PC-3 (cell line): ENCODE results near the gene IL31RA. TPM values are rescaled to one million over a fixed set of nuclear protein-coding genes. Genes with fewer than 3 reads are reported as not detected.
A peak's percentile ranks its signal among the peaks of the same experiment; 100 is the strongest.

Experiments
- ATAC-seq: fragments of 200-7000 bp; cut with Tn5 transposase; 2 replicates; pipeline ENCODE4 v1.9.1; 2020; ENCODE audit warnings: mild to moderate bottlenecking, moderate library complexity
- BruUV-seq: library from RNA; stranded (reverse); fragments of 400-500 nt; replicated peaks from 2 replicates; lab custom pipeline; 2021; lab: Mats Ljungman, UMichigan
- CTCF ChIA-PET: fragments of 300-600 bp; sonication (Branson Sonifier 250); formaldehyde crosslinking; loops from one replicate; lab custom pipeline; 2022; ENCODE audit warnings: antibody characterized with exemption; lab: Charles Lee
- POLR2A ChIA-PET: fragments of 300-600 bp; sonication (Branson Sonifier 250); formaldehyde crosslinking; loops from one replicate; lab custom pipeline; 2022; ENCODE audit warnings: antibody characterized with exemption; ENCODE audit not compliant: unreplicated experiment; lab: Charles Lee
- DNase-seq: peaks from one replicate; pipeline ENCODE4 v3.0.0-alpha.2; 2015
- H2AFZ ChIP-seq: fragments of 300-600 bp; sonication (generic); 2 replicates; pipeline ENCODE4 v1.6.0; 2016; ENCODE audit warnings: antibody characterized with exemption, low read length
- H3F3A ChIP-seq: fragments of 300-600 bp; sonication (generic); one replicate; pipeline ENCODE4 v1.6.0; 2017; ENCODE audit warnings: antibody characterized with exemption, low read length, control low read depth, mild to moderate bottlenecking; ENCODE audit not compliant: unreplicated experiment
- H3K27ac ChIP-seq: fragments of 300-600 bp; sonication (generic); 2 replicates; pipeline ENCODE4 v1.5.1; 2016; ENCODE audit warnings: mild to moderate bottlenecking, low read length
- H3K27me3 ChIP-seq: fragments of 300-600 bp; sonication (generic); 2 replicates; pipeline ENCODE4 v1.6.1; 2016; ENCODE audit warnings: low read length, mixed read lengths
- H3K36me3 ChIP-seq: fragments of 300-600 bp; sonication (generic); 2 replicates; pipeline ENCODE4 v1.6.1; 2016; ENCODE audit warnings: low read depth, mixed run types, low read length, mixed read lengths
- H3K4me1 ChIP-seq: fragments of 300-600 bp; sonication (generic); 2 replicates; pipeline ENCODE4 v1.5.1; 2016; ENCODE audit warnings: low read length; ENCODE audit not compliant: insufficient read depth
- H3K4me2 ChIP-seq: fragments of 300-600 bp; sonication (generic); 2 replicates; pipeline ENCODE4 v1.6.0; 2016; ENCODE audit warnings: low read length
- H3K4me3 ChIP-seq: fragments of 300-600 bp; sonication (generic); 2 replicates; pipeline ENCODE4 v1.5.1; 2016; ENCODE audit warnings: mild to moderate bottlenecking, low read length, mixed read lengths
- H3K79me2 ChIP-seq: fragments of 300-600 bp; sonication (generic); 2 replicates; pipeline ENCODE4 v1.6.1; 2017; ENCODE audit warnings: low read length, mixed read lengths
- H3K9ac ChIP-seq: fragments of 300-600 bp; sonication (generic); 2 replicates; pipeline ENCODE4 v1.6.0; 2016; ENCODE audit warnings: mild to moderate bottlenecking, low read length
- H3K9me2 ChIP-seq: fragments of 300-600 bp; sonication (generic); replicated peaks from 2 replicates; pipeline ENCODE4 v1.6.1; 2016; ENCODE audit warnings: mixed run types, low read length, mixed read lengths
- H3K9me3 ChIP-seq: fragments of 300-600 bp; sonication (generic); 2 replicates; pipeline ENCODE4 v1.6.1; 2016; ENCODE audit warnings: low read length, mixed read lengths
- H4K20me1 ChIP-seq: fragments of 300-600 bp; sonication (generic); 2 replicates; pipeline ENCODE4 v1.6.1; 2016; ENCODE audit warnings: low read length, mixed read lengths
- CTCF ChIP-seq: fragments of 300-600 bp; sonication (generic); conservative IDR thresholded peaks from 2 replicates; pipeline ENCODE4 v1.5.1; 2017; ENCODE audit warnings: antibody characterized with exemption, low read depth, mild to moderate bottlenecking, low read length
- EZH2 ChIP-seq: fragments of 300-600 bp; sonication (generic); IDR thresholded peaks from one replicate; pipeline ENCODE4 v1.6.1; 2017; ENCODE audit warnings: antibody characterized with exemption, mild to moderate bottlenecking, low read length; ENCODE audit not compliant: unreplicated experiment
- EZH2phosphoT487 ChIP-seq: fragments of 300-600 bp; sonication (generic); IDR thresholded peaks from 2 replicates; pipeline ENCODE4 v1.6.1; 2018; ENCODE audit warnings: mild to moderate bottlenecking, antibody characterized with exemption, low read length, borderline replicate concordance
- intact Hi-C: fragments of 100-400 bp; cut with micrococcal nuclease; formaldehyde crosslinking; loops from 2 replicates; pipeline ENCODE4 v1.9.0; 2023
- total RNA-seq: library from RNA; depleted of rRNA; stranded (reverse); fragments of >200 nt; gene quantifications from 2 replicates; pipeline ENCODE4 v1.2.3, GENCODE V29; 2014

IL31RA gene
- total RNA-seq, 1 experiment from 2014 or later = 1.6 TPM

GRCh38 chr5:55853041-55853670, 2.0 kb downstream of the IL31RA start:
- H3F3A ChIP-seq = no peaks in the 10 kb centered on the region
- H3K27me3 ChIP-seq = no peaks in the 10 kb centered on the region
- H3K9me3 ChIP-seq = no peaks in the 10 kb centered on the region
- no peak overlapping the region for H3K9ac ChIP-seq
- no peaks in the 10 kb centered on the region for H3K36me3 ChIP-seq
- DNase-seq (no peak), ATAC-seq (no peak)
- no TSS peak for BruUV-seq
- H3K4me2 ChIP-seq = no peak overlapping the region; the same call in 1 of the 2 replicates
- no peaks in the 10 kb centered on the region for H3K79me2 ChIP-seq
- H3K27ac ChIP-seq = no peak overlapping the region
- peaks cover 12% of the 10 kb centered on the region; the same call in 1 of the 2 replicates for H3K4me1 ChIP-seq
- ChIA-PET CTCF (no interaction called here), POLR2A (no interaction called here)
- intact Hi-C loops = loop anchor here (10.0 kb wide), 1 partner anchor 98 kb away; no protein-coding TSS in a partner anchor
- no peak for TF ChIP-seq EZH2
- TF ChIP-seq EZH2phosphoT487 = no peak
- TF ChIP-seq CTCF = no peak
- H4K20me1 ChIP-seq = no peaks in the 10 kb centered on the region
- no peak overlapping the region for H2AFZ ChIP-seq
- no peaks in the 10 kb centered on the region for H3K9me2 ChIP-seq
- H3K4me3 ChIP-seq = no peak overlapping the region

GRCh38 chr5:55853818-55854217, 2.7 kb downstream of the IL31RA start:
- Histone ChIP-seq H3K27ac (no peak overlapping the region), H3K27me3 (no peaks in the 10 kb centered on the region), H3K9me3 (no peaks in the 10 kb centered on the region), H4K20me1 (no peaks in the 10 kb centered on the region), H3K4me2 (peak overlapping the region; percentile 37; the same call in 1 of the 2 replicates), H3K79me2 (no peaks in the 10 kb centered on the region), H3F3A (no peaks in the 10 kb centered on the region), H3K9me2 (no peaks in the 10 kb centered on the region), H2AFZ (no peak overlapping the region), H3K4me1 (peaks cover 12% of the 10 kb centered on the region; the same call in 1 of the 2 replicates), H3K36me3 (no peaks in the 10 kb centered on the region), H3K4me3 (no peak overlapping the region), H3K9ac (no peak overlapping the region)
- DNase-seq = peak; percentile 7
- CTCF ChIA-PET = no interaction called here
- POLR2A ChIA-PET = no interaction called here
- BruUV-seq = no TSS peak
- TF ChIP-seq CTCF = no peak
- no peak for TF ChIP-seq EZH2phosphoT487
- TF ChIP-seq EZH2 = no peak
- intact Hi-C loops = loop anchor here (10.0 kb wide), 1 partner anchor 99 kb away; no protein-coding TSS in a partner anchor
- ATAC-seq = peak; percentile 52

DNA sequence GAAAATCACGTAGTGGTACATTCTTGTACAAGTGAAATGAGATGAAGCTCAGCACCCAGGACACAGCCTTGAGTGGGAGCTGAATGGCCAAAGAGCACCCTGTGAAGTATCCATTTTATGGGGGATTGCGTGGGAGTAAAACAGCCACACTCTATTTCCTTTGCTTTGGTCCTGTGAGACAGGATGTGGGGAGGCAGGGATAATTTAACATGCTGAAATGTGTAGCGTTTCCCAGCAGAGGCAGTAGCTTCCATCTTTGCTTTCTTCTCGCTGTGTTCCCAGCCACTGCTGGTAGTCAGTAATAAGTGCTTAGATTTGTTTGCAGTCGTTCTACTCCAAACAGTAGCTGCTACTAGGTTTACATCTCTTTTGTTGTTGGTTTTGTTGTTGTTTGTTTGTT, 4.4 kb downstream of the IL31RA start:
- ATAC-seq = no peak
- H3K4me1 ChIP-seq = peaks cover 12% of the 10 kb centered on the region; the same call in 1 of the 2 replicates
- no peaks in the 10 kb centered on the region for H3K79me2 ChIP-seq
- no peak overlapping the region for H2AFZ ChIP-seq
- no peak overlapping the region for H3K4me3 ChIP-seq
- H3K9me2 ChIP-seq = no peaks in the 10 kb centered on the region
- H3K27ac ChIP-seq = no peak overlapping the region
- CTCF ChIA-PET = no interaction called here
- no peaks in the 10 kb centered on the region for H3K9me3 ChIP-seq
- H3K36me3 ChIP-seq = no peaks in the 10 kb centered on the region
- intact Hi-C loops = loop anchor here (10.0 kb wide), 1 partner anchor 101 kb away; no protein-coding TSS in a partner anchor
- no peak overlapping the region for H3K9ac ChIP-seq
- no peaks in the 10 kb centered on the region for H3K27me3 ChIP-seq
- H3F3A ChIP-seq = no peaks in the 10 kb centered on the region
- no peak for TF ChIP-seq EZH2
- TF ChIP-seq EZH2phosphoT487 = no peak
- no peak for TF ChIP-seq CTCF
- no peak overlapping the region for H3K4me2 ChIP-seq
- H4K20me1 ChIP-seq = no peaks in the 10 kb centered on the region
- POLR2A ChIA-PET = no interaction called here
- no TSS peak for BruUV-seq
- no peak for DNase-seq
